H7 (cell line): Measurements from ENCODE around the gene HSPH1. TPM values are rescaled to one million over a fixed set of nuclear protein-coding genes. Genes with fewer than 3 reads are reported as not detected.
"Not testable (repeated sequence)": the region's sequence is repeated elsewhere in the genome, so short reads cannot be mapped to it uniquely, and the experiment has no call there.

Source experiments
- DNase-seq: peaks from one replicate; pipeline ENCODE4 v3.0.0; 2012
- H3K27me3 ChIP-seq: 2 replicates; pipeline ENCODE4 v1.6.0; 2011; ENCODE audit warnings: mild to moderate bottlenecking, low read length; ENCODE audit not compliant: control insufficient read depth, insufficient read depth
- H3K36me3 ChIP-seq: replicated peaks from 2 replicates; pipeline ENCODE4 v1.5.1; 2011; ENCODE audit warnings: low read length; ENCODE audit not compliant: control insufficient read depth, insufficient read depth
- H3K4me3 ChIP-seq: 2 replicates; pipeline ENCODE4 v1.5.1; 2011; ENCODE audit warnings: low read depth, mild to moderate bottlenecking, control low read depth, low read length, moderate library complexity; ENCODE audit not compliant: insufficient read depth
- total RNA-seq: library from RNA; depleted of rRNA; stranded (reverse); fragments of >200 nt; shearing (Covaris generic); gene quantifications from 2 replicates; pipeline ENCODE4 v1.2.3, GENCODE V29; 2014

Gene HSPH1
- total RNA-seq, 1 experiment from 2014 or later, result 37.3 TPM

DNA sequence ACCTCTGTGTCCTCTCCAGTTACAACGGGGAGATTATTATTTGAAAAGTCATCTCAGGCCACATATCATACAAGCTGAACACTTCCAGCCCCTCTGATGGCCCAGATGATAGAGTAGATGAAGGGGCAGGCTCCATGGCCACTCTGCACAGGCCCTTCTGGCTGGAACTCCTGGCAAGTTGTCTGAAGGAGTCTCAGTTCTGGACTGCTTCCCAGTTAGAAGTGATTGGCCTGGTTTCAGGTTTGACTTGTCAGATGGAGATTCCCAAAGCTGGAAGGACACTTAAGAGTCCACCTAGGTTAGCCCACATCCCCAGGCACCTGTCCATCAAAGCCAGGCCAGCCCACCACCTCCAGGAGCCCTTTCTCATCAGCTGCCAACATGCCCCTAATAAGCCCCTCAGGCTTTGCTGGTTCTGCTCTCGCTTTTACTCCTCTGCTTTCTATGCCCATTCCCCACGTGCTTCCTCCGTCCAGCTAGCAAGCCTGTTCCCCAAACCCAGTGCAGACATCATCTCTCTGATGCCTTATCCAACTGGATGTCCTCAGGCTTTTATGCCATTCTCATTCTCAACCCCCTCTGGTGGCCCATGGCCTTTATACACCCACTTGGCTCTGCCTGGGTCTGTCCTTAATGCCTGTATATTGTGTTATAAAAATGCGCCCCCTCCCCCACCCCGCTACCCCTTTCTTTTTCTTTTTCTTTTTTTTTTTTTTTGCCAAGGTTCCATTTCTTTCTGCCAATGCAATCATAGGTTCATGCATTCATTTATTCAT, 56.5 kb downstream of the HSPH1 start:
- DNase-seq, result no peak
- H3K27me3 ChIP-seq, result no peaks in the 10 kb centered on the region
- no peak overlapping the region for H3K4me3 ChIP-seq
- H3K36me3 ChIP-seq, result no peaks in the 10 kb centered on the region

GRCh38 chr13:31102905-31103304, 58.8 kb downstream of the HSPH1 start:
- no peak for DNase-seq
- H3K36me3 ChIP-seq, result no peaks in the 10 kb centered on the region
- no peaks in the 10 kb centered on the region for H3K27me3 ChIP-seq
- no peak overlapping the region for H3K4me3 ChIP-seq

DNA sequence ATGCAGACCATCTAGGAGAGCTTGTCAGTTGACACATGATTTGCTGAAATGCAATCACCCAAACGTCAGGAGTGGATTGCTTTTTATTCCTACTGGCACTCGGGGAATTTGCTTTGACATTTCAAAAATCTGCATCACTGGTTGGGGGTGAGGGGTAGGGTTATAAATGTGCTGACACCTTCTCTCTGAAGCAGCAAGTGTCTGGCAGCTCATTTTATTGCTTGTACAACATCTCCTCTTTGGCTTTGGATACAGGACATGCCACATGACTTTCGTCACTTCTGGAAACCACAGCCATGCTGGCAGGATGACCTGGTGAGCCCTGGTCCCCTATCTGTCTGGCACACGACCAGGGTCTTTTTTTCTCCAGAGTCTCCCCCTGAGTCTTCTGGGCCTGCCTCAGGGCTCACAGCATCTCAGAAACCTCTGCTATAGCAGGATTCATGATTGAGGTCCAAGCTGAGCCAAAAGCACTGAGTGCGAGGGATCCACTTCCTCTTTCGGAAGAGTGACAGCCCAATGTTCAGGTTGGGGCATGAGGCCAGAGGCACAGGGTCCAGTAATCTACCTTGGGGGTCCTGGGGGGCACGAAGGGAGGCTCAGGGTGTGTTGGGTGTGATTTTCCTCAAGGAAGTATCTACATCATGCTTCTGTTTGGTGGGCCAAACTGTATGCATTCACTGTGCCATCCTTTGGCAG, 60.1 kb downstream of the HSPH1 start:
- H3K27me3 ChIP-seq, result no peaks in the 10 kb centered on the region
- DNase-seq, result no peak
- H3K36me3 ChIP-seq, result no peaks in the 10 kb centered on the region
- no peak overlapping the region for H3K4me3 ChIP-seq

DNA sequence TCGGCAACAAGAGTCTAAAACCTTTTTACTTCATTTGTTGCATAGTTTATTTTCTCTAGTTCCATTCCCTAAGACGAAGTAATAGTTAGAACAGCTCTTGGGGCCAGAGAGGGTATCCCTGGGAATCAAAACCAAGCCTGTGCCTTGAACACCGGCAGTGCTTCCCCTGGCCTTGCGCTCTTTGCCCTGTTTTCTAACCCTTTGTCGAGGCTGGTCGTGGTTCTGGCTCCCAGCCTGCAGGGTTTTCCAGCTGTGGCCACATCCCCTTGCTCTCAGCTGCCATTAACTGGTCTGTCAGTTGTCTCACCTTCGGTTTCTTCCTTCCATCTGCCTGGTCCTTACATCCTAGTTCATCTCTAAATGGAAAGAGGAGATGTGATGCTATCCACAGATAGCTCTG, 61.0 kb downstream of the HSPH1 start:
- DNase-seq, result no peak
- H3K27me3 ChIP-seq, result no peaks in the 10 kb centered on the region
- no peaks in the 10 kb centered on the region for H3K36me3 ChIP-seq
- H3K4me3 ChIP-seq, result no peak overlapping the region

DNA sequence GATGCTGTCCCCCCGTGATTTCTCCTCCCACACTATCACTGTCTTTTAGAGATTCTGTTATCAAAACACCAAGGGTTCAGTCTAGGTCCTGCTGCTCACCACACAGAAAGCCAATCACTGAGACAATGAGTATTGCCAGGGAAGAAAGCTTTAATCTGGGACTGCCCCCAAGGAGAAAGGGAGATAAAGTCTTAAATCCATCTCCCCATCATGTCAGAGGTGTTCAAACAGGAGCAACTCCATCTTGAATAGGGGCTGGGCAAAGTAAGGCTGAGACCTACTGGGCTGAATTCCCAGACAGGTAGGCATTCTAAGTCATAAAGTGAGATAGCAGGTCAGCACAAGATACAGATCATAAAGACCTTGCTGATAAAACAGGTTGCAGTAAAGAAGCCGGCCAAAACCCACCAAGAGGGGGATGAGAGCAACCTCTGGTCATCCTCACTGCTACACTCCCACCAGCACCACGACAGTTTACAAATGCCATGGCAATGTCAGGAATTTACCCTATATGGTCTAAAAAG, 63.7 kb downstream of the HSPH1 start:
- not testable (repeated sequence) for H3K27me3 ChIP-seq, H3K36me3 ChIP-seq, DNase-seq, H3K4me3 ChIP-seq

GRCh38 chr13:31096654-31097302, 64.9 kb downstream of the HSPH1 start:
- Histone ChIP-seq H3K36me3 (no peaks in the 10 kb centered on the region), H3K4me3 (no peak overlapping the region), H3K27me3 (no peaks in the 10 kb centered on the region)
- peak; percentile 37 for DNase-seq

GRCh38 chr13:31094331-31095015, 67.2 kb downstream of the HSPH1 start:
- no peaks in the 10 kb centered on the region for H3K27me3 ChIP-seq
- no peak for DNase-seq
- H3K4me3 ChIP-seq, result no peak overlapping the region
- no peaks in the 10 kb centered on the region for H3K36me3 ChIP-seq

DNA sequence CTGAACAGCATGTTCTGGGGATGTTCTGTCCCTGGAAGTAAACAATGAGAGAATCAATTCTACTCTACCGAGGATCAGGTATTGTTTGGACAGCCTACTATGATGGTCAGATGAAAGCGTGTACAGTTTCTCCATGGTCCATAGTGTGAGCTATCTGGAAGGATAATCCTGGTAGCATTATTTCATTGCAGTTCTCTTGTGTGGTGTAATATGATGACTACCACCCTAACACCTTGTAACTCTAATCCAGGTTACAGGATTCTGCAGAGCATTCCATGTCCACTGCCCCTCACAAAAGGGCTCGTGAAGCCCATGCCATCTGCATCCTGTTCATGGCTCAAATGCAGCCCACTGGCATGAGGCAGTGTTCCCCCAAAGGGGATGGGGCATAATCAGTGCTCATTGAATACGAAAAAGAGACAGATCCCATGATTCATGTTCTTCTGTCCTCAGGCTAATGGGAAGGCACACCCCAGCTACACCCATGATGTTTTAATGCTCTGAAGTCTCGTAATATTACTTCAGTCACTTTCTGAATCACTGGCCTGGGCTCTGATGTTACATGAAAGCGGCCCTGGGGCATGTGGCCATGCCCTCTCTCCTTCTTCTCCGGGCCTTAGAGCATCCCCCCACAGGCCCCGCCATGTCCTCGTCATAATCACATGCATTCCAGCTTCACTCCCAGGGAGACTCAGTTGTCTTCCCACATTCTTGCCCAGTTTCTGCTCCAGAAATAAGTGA, 68.4 kb downstream of the HSPH1 start:
- Histone ChIP-seq H3K36me3 (no peaks in the 10 kb centered on the region), H3K4me3 (no peak overlapping the region), H3K27me3 (no peaks in the 10 kb centered on the region)
- no peak for DNase-seq

DNA sequence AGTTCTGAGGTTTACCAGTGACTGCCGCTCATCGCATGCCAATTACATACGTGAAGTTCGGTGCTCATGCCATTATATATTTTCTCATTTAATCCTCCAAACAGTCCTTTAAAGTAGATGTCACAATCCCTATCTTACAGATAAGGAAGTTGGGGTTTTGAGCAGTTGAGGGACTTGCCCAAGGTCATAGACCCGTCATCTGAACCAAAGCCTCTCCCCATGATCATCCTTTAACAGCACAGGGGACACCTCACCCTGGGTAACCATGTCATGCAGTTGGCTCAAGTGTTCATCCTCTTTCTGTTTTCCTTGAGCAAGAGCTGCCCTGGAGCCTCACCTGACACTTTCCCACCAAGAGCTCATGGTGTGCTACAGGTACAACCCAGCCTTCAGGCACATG, 69.1 kb downstream of the HSPH1 start:
- Histone ChIP-seq H3K36me3 (no peaks in the 10 kb centered on the region), H3K27me3 (no peaks in the 10 kb centered on the region), H3K4me3 (no peak overlapping the region)
- DNase-seq, result no peak

DNA sequence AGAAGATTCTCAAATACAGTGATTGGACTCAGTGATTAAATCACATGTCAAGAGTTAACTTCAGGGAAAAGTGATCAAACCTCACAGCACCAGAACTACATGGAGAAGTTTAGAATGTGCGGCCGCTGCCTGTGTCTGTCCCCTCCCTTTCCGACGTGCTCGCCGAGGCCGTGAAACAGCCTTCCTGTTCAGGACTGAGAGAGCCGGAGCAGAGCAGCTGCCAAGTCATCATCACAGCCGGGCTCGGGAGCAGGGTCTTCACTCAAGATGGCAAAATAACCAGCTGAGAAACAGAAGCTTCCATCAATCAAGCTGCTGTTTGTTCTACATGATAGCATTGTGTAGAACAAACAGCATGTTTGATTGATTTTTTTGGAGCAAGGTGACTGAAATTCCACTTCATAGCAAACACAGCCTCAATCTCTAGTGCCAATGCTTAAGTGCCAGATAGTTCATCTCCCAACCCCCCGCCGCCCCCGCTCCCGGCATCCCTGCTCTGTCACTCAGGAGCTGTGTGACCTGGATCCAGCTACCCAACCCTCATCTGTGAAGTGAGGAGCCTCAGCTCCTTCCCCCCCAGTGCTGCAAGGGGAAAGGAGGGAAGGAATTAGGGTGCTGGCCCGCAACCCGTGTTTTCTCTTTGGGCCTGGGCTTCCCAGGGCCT, 70.6 kb downstream of the HSPH1 start:
- no peaks in the 10 kb centered on the region for H3K27me3 ChIP-seq
- DNase-seq, result no peak
- H3K36me3 ChIP-seq, result no peaks in the 10 kb centered on the region
- H3K4me3 ChIP-seq, result no peak overlapping the region

DNA sequence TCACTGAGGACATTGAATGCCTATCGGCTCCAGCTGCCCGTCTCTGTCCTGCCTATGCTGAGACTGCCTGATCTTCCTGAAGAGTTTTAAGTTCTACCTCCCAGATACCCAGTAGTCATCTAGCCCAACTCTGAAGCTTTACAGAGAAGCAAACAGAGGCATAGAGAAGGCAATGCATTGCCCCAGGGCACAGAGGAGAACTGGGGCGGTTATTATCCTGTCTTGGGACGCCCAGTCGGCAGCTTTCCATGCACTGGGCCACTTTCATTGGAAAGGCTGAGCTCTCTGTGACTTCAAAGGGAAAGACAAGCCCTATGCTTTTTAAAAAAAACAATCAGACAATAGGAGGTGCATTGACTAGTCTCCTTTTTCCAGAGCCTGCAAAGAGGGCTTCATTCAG, 71.6 kb downstream of the HSPH1 start:
- H3K27me3 ChIP-seq, result no peaks in the 10 kb centered on the region
- no peak overlapping the region for H3K4me3 ChIP-seq
- no peaks in the 10 kb centered on the region for H3K36me3 ChIP-seq
- no peak for DNase-seq

GRCh38 chr13:31089649-31090048, 72.1 kb downstream of the HSPH1 start:
- Histone ChIP-seq H3K27me3 (no peaks in the 10 kb centered on the region), H3K4me3 (no peak overlapping the region), H3K36me3 (no peaks in the 10 kb centered on the region)
- DNase-seq, result no peak

DNA sequence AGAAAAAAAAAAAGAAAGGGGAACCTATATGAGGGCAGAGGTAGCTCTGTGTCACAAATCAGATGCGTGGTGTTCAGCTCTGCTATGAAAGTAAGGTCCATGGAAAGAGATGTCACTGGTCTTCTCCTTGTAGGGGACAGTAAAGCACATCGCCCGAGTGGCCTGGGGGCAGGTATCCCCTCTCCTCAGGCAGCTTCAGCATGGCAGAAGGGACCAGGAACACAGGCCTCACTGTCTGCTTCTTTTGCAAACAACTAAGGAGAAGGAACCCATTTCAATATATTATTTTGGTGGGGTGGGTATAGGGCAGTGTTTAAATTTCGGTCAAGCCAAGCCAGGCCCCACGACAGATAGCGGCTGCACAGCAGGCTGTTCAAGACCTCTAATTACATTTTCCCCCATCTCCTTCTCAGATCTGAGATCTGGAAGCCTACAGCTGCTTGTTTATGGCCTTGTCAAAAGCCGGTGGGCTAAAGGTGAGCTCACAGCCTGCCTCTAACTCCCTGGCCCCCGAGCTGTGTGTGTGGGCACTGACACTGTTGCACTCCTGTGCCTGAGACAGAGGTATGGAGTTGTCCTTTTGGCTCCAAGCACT, 72.8 kb downstream of the HSPH1 start:
- no peak for DNase-seq
- no peaks in the 10 kb centered on the region for H3K36me3 ChIP-seq
- no peaks in the 10 kb centered on the region for H3K27me3 ChIP-seq
- no peak overlapping the region for H3K4me3 ChIP-seq
